Left renal cortex interstitium (tissue), 4 donors: Measurements from ENCODE around the gene PPT2. TPM values are rescaled to one million over a fixed set of nuclear protein-coding genes. Genes with fewer than 3 reads are reported as not detected.
"Not testable (repeated sequence)": the region's sequence is repeated elsewhere in the genome, so short reads cannot be mapped to it uniquely, and the experiment has no call there.

Source experiments
- DNase-seq, 4 donors: peaks; one replicate each; pipeline ENCODE4 v3.0.0-alpha.2; 2013; ENCODE audit warnings: low read depth in 4 of 4, low spot score in 2 of 4, missing footprints in 1 of 4
- polyA plus RNA-seq, 4 donors: library from polyadenylated mRNA; unstranded; fragments of 120-200 nt; gene quantifications; one replicate each; pipeline ENCODE4 v1.2.1, GENCODE V29; 2013; ENCODE audit not compliant: insufficient read length in 4 of 4

Gene PPT2
- polyA plus RNA-seq, 4 donors: 27.9 to 50.9 (median 36.7) TPM

- DNase-seq: no peak
Observed at GRCh38 chr6:32200711-32201475, 47.0 kb downstream of the PPT2 start.

GRCh38 chr6:32202186-32202585 lies 48.2 kb downstream of the PPT2 start:
- no peak for DNase-seq

DNA sequence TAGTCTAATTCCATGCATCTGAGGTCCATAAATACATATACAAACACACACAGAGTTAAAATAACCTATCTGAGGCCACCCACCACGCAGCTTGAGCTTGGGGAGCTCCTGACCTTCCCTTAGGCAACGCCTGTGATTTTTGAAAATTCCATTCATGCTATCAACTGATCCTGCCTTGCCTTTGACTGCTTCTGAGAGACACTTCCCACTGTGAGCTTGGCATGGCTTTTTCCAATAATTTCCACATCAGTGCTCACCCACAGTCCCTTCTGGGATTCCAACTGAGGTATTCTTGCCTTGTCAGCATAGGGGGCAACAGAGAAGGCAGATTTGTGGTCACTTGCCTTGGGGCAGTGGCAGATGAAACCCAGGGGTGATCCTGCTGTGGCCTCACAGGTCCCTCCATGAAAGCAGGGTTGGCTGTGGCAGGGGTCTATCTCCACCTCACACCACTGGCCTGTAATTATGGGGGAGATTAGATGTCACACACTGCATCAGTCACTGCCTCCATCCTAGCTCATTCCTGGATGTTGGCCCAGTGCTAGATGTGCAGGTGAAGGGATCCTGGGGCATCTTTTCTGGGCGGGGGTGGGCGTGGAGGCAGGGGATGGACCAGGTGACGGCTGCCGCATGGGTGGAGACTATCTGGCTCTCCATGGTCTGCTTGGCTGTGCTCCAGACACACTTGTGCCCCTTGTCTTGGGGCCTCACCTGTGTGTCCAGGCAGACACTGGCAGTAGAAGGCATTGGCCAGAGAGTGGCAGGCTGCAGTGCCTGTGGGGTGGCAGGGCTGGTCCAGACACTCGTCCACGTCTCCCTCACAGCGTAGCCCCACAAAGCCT lies 49.7 kb downstream of the PPT2 start:
- DNase-seq: no peak

DNA sequence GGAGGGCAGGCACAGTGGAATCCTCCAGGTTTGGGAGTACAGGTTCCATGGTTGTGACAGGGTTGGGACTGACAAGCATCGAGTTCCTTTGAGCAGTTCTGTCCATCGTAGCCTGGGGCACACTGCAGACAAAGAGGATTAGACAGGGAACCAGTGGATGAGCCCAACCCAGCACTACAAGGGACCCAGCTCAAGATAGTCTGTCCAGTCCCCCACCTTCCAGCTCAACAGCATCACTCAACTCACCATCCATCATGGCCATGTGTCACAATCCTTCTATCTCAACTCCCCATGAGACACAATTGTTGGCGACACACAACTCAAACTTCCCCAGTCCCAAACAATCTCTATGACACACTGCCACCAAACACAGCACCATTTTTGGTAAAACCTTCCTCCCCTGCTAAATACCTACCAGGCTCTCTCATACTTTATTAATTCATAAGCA lies 50.4 kb downstream of the PPT2 start:
- DNase-seq: no peak

GRCh38 chr6:32208996-32209395 lies 55.1 kb downstream of the PPT2 start:
- DNase-seq: no peak

DNA sequence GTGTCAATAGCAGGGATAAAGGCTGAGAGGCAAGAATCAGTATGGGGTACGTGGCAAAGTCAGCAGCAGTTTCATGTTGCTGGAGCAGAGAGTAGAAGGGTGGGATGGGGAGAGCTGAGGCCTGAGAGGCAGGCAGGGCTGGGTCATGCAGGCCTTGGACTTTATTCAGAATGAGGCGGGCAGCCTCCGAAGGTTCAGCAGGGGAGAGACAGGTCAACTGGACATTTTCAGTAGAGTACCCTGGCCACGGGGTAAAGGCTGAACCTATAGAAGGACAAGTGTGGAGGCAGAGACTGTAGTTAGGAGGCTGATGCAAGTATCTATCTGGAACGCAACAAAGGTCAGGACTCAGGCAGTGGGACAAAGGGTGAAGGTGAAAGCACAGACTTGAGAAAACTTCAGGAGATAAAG lies 56.3 kb downstream of the PPT2 start:
- DNase-seq: no peak

- not testable (repeated sequence) for DNase-seq
Observed at GRCh38 chr6:32211432-32211831, 57.5 kb downstream of the PPT2 start.

DNA sequence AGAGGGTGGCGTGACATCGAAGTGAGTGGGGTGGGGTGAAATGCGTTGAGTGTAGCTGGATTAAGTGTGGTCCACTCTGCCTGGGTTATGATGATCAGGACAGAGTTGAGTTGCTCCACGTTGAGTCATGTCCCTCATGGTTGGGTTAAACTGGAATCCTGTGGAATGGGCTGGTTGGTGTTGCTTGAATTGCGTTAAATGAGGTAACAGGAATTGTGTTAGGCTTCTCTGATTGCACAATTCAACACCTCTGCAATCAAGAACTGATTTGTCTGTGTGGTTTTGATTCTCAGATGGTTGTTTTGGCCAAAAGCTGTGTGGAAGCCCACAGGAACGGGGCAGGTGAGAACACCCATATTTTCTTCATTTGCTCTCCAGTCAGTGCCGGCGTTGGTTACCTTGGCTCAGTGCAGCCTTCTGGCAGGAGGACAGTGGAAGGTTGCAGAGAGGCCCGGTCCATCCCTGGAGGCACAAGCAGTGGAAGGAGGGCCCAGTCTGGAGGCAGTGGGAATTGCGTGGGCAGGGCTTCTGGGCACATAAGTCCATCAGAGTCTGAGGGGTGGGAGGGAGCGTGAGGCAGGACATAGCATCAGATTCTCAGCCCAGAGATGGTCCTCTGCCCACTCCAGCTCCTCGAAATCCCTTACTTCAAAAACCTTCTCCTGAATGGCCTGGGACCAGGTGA lies 58.3 kb downstream of the PPT2 start:
- no peak for DNase-seq

Other genes with a start within 250 kb of the PPT2 start
- gene C2, start 226.4 kb upstream of the PPT2 start, polyA plus RNA-seq: 1 to 10 TPM; 3.1 to 4.1 (median 3.7) TPM
- gene CFB, start 208.0 kb upstream of the PPT2 start, polyA plus RNA-seq: 10 to 100 TPM in 1 of 4 donors, 1 to 10 TPM in 3; 6.5 to 22.2 (median 7.1) TPM
- 100 to 1,000 TPM in 1 of 4 donors, 10 to 100 TPM in 3; 88.5 to 105 (median 91.7) TPM for gene NELFE, start 195.2 kb upstream of the PPT2 start, polyA plus RNA-seq
- 10 to 100 TPM; 36.4 to 56.9 (median 45.8) TPM for gene SKIC2, start 195.0 kb upstream of the PPT2 start, polyA plus RNA-seq
- 10 to 100 TPM; 22.9 to 42.2 (median 32.9) TPM for gene DXO, start 182.0 kb upstream of the PPT2 start, polyA plus RNA-seq
- 10 to 100 TPM; 11.9 to 24.1 (median 15.8) TPM for gene C4A, start 172.1 kb upstream of the PPT2 start, polyA plus RNA-seq
- 10 to 100 TPM; 10.7 to 24.8 (median 17.0) TPM for gene C4B, start 139.3 kb upstream of the PPT2 start, polyA plus RNA-seq
- 1 to 10 TPM in 2 of 4 donors, under 1 TPM in 2; 0.61 to 1.4 (median 1.1) TPM for gene CYP21A2, start 115.7 kb upstream of the PPT2 start, polyA plus RNA-seq
- gene TNXB, start 44.8 kb upstream of the PPT2 start, polyA plus RNA-seq: 1 to 10 TPM; 2.7 to 4.9 (median 4.9) TPM
- gene ATF6B, start 25.9 kb upstream of the PPT2 start, polyA plus RNA-seq: 100 to 1,000 TPM in 1 of 4 donors, 10 to 100 TPM in 3; 88.4 to 123 (median 95.4) TPM
- 1 to 10 TPM; 6.3 to 9.6 (median 7.7) TPM for gene FKBPL, start 23.9 kb upstream of the PPT2 start, polyA plus RNA-seq
- 1 to 10 TPM; 2.2 to 4.4 (median 3.1) TPM for gene PRRT1, start 2.2 kb upstream of the PPT2 start, polyA plus RNA-seq
- gene EGFL8, start 10.5 kb downstream of the PPT2 start, polyA plus RNA-seq: 10 to 100 TPM; 12.0 to 46.0 (median 32.2) TPM
- gene AGPAT1, start 21.9 kb downstream of the PPT2 start, polyA plus RNA-seq: 100 to 1,000 TPM in 3 of 4 donors, 10 to 100 TPM in 1; 93.4 to 114 (median 104) TPM
- gene RNF5, start 24.3 kb downstream of the PPT2 start, polyA plus RNA-seq: 100 to 1,000 TPM in 3 of 4 donors, 10 to 100 TPM in 1; 95.7 to 113 (median 106) TPM
- 10 to 100 TPM; 10.8 to 37.0 (median 20.3) TPM for gene AGER, start 30.1 kb downstream of the PPT2 start, polyA plus RNA-seq
- gene PBX2, start 36.1 kb downstream of the PPT2 start, polyA plus RNA-seq: 100 to 1,000 TPM; 150 to 221 (median 179) TPM
- 10 to 100 TPM in 3 of 4 donors, 1 to 10 TPM in 1; 9.5 to 12.0 (median 11.3) TPM for gene GPSM3, start 38.5 kb downstream of the PPT2 start, polyA plus RNA-seq
- 10 to 100 TPM; 14.9 to 30.8 (median 18.4) TPM for gene NOTCH4, start 69.9 kb downstream of the PPT2 start, polyA plus RNA-seq
- gene TSBP1, start 217.8 kb downstream of the PPT2 start, polyA plus RNA-seq: under 1 TPM in 1 of 4 donors, not detected in 3; 0.24 TPM